SU-DHL-6 (cell line): Measurements from ENCODE around the gene SLC13A5.

ENCODE experiments used
- H2AFZ ChIP-seq: fragments of 200-600 bp; sonication (generic); 2 replicates; pipeline ENCODE4 v1.6.1; 2014; ENCODE audit warnings: low read depth, mild to moderate bottlenecking, moderate library complexity, mixed read lengths, antibody characterized with exemption, low read length; ENCODE audit not compliant: severe bottlenecking
- H3F3A ChIP-seq: fragments of 200-600 bp; shearing (Covaris generic); 2 replicates; pipeline ENCODE4 v1.6.0; 2016; ENCODE audit warnings: antibody characterized with exemption, mild to moderate bottlenecking; ENCODE audit not compliant: insufficient read depth
- H3K27ac ChIP-seq: fragments of 200-600 bp; sonication (generic); 2 replicates; pipeline ENCODE4 v1.5.1; 2016; ENCODE audit warnings: low read depth, mild to moderate bottlenecking, low read length, moderate library complexity, mixed read lengths
- H3K27me3 ChIP-seq: fragments of 200-600 bp; sonication (generic), shearing (Covaris generic); 2 replicates; pipeline ENCODE4 v1.6.0; 2014; ENCODE audit warnings: mild to moderate bottlenecking, low read length
- H3K36me3 ChIP-seq: fragments of 200-600 bp; sonication (generic); 2 replicates; pipeline ENCODE4 v1.6.1; 2014; ENCODE audit warnings: mild to moderate bottlenecking, low read length, mixed read lengths
- H3K4me2 ChIP-seq: fragments of 300-600, 200-600 bp; shearing (Covaris generic), sonication (generic); 2 replicates; pipeline ENCODE4 v1.6.0; 2014; ENCODE audit warnings: low read length, low read depth, mild to moderate bottlenecking; ENCODE audit not compliant: poor library complexity, severe bottlenecking
- H3K4me3 ChIP-seq: fragments of 200-600 bp; sonication (generic); 2 replicates; pipeline ENCODE4 v1.5.1; 2014; ENCODE audit warnings: antibody characterized with exemption, low read length, mild to moderate bottlenecking, mixed read lengths; ENCODE audit not compliant: insufficient read depth, poor library complexity, severe bottlenecking
- H3K79me2 ChIP-seq: fragments of 200-600 bp; sonication (generic); 2 replicates; pipeline ENCODE4 v1.6.1; 2014; ENCODE audit warnings: mild to moderate bottlenecking, low read length, moderate library complexity; ENCODE audit not compliant: insufficient read depth
- H3K9ac ChIP-seq: fragments of 200-600 bp; sonication (generic); 2 replicates; pipeline ENCODE4 v1.7.0; 2014; ENCODE audit warnings: mild to moderate bottlenecking, low read length
- H3K9me2 ChIP-seq: fragments of 200-600 bp; sonication (generic); replicated peaks from 2 replicates; pipeline ENCODE4 v1.6.1; 2014; ENCODE audit warnings: low read length; ENCODE audit not compliant: insufficient read depth
- H3K9me3 ChIP-seq: fragments of 200-600 bp; sonication (generic); 2 replicates; pipeline ENCODE4 v1.6.1; 2014; ENCODE audit warnings: low read length, mixed read lengths; ENCODE audit not compliant: insufficient read depth
- H4K20me1 ChIP-seq: fragments of 200-600 bp; sonication (generic); 2 replicates; pipeline ENCODE4 v1.6.1; 2014; ENCODE audit warnings: low read depth, mild to moderate bottlenecking, antibody characterized with exemption, low read length, moderate library complexity, mixed read lengths
- CTCF ChIP-seq: fragments of 200-600 bp; sonication (generic); IDR thresholded peaks from one replicate; pipeline ENCODE4 v1.5.1; 2017; ENCODE audit warnings: antibody characterized with exemption, mild to moderate bottlenecking, low read length, moderate library complexity; ENCODE audit not compliant: insufficient read depth, poor library complexity, severe bottlenecking
- EZH2phosphoT487 ChIP-seq: fragments of 200-600 bp; sonication (generic), shearing (Covaris generic); conservative IDR thresholded peaks from 2 replicates; pipeline ENCODE4 v1.6.1; 2018; ENCODE audit warnings: mild to moderate bottlenecking, antibody characterized with exemption, low read length, moderate library complexity, mixed read lengths

SLC13A5 gene

GRCh38 chr17:6704470-6705052 is 8.6 kb downstream of the SLC13A5 start:
- no peaks in the 10 kb centered on the region for H3K9me2 ChIP-seq
- TF ChIP-seq CTCF (no peak), EZH2phosphoT487 (no peak)

GRCh38 chr17:6703751-6704150 is 9.4 kb downstream of the SLC13A5 start:
- no peaks in the 10 kb centered on the region for H4K20me1 ChIP-seq
- TF ChIP-seq EZH2phosphoT487 (no peak), CTCF (no peak)
- H3K27me3 ChIP-seq = no peaks in the 10 kb centered on the region

More at GRCh38 chr17:6704470-6705052, 8.6 kb downstream of the SLC13A5 start:
- Histone ChIP-seq H3K9me3 (no peaks in the 10 kb centered on the region), H3K4me2 (no peak overlapping the region), H3K27ac (no peak overlapping the region), H4K20me1 (no peaks in the 10 kb centered on the region), H3K9ac (no peak overlapping the region), H3K27me3 (no peaks in the 10 kb centered on the region), H3K36me3 (no peaks in the 10 kb centered on the region), H3F3A (no peaks in the 10 kb centered on the region), H2AFZ (no peak overlapping the region), H3K79me2 (no peaks in the 10 kb centered on the region), H3K4me3 (no peak overlapping the region)

GRCh38 chr17:6702567-6703215 is 10.5 kb downstream of the SLC13A5 start:
- H3K9ac ChIP-seq = no peak overlapping the region
- no peaks in the 10 kb centered on the region for H3K9me2 ChIP-seq
- no peaks in the 10 kb centered on the region for H3K36me3 ChIP-seq
- no peaks in the 10 kb centered on the region for H3K79me2 ChIP-seq
- no peaks in the 10 kb centered on the region for H3K27me3 ChIP-seq
- H2AFZ ChIP-seq = no peak overlapping the region
- no peaks in the 10 kb centered on the region for H3K9me3 ChIP-seq
- H3K4me3 ChIP-seq = no peak overlapping the region
- no peaks in the 10 kb centered on the region for H4K20me1 ChIP-seq
- no peak overlapping the region for H3K27ac ChIP-seq
- no peak for TF ChIP-seq CTCF
- no peak for TF ChIP-seq EZH2phosphoT487
- H3F3A ChIP-seq = no peaks in the 10 kb centered on the region
- H3K4me2 ChIP-seq = no peak overlapping the region

More at GRCh38 chr17:6703751-6704150, 9.4 kb downstream of the SLC13A5 start:
- Histone ChIP-seq H2AFZ (no peak overlapping the region), H3K36me3 (no peaks in the 10 kb centered on the region), H3F3A (no peaks in the 10 kb centered on the region), H3K27ac (no peak overlapping the region), H3K9me2 (no peaks in the 10 kb centered on the region), H3K9me3 (no peaks in the 10 kb centered on the region), H3K4me2 (no peak overlapping the region), H3K9ac (no peak overlapping the region), H3K4me3 (no peak overlapping the region), H3K79me2 (no peaks in the 10 kb centered on the region)
